Stimulated activated CD4-positive, alpha-beta T cell treated with anti-CD3 and anti-CD28 coated beads, Interleukin-15, amount 100 ng/mL, for 1 hour (primary cell): ENCODE results near the gene APOA4.

ENCODE experiments used
- DNase-seq, 2 donors: peaks; one replicate each; pipeline ENCODE4 v3.0.0-alpha.2; 2020; ENCODE audit warnings: low read depth in 1 of 2, low spot score in 1 of 2

APOA4 gene

DNA sequence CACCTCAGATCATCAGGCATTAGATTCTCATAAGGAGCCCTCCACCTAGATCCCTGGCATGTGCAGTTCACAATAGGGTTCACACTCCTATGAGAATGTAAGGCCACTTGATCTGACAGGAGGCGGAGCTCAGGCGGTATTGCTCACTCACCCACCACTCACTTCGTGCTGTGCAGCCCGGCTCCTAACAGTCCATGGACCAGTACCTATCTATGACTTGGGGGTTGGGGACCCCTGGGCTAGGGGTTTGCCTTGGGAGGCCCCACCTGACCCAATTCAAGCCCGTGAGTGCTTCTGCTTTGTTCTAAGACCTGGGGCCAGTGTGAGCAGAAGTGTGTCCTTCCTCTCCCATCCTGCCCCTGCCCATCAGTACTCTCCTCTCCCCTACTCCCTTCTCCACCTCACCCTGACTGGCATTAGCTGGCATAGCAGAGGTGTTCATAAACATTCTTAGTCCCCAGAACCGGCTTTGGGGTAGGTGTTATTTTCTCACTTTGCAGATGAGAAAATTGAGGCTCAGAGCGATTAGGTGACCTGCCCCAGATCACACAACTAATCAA is 8.8 kb upstream of the APOA4 start:
- no peak for DNase-seq

DNA sequence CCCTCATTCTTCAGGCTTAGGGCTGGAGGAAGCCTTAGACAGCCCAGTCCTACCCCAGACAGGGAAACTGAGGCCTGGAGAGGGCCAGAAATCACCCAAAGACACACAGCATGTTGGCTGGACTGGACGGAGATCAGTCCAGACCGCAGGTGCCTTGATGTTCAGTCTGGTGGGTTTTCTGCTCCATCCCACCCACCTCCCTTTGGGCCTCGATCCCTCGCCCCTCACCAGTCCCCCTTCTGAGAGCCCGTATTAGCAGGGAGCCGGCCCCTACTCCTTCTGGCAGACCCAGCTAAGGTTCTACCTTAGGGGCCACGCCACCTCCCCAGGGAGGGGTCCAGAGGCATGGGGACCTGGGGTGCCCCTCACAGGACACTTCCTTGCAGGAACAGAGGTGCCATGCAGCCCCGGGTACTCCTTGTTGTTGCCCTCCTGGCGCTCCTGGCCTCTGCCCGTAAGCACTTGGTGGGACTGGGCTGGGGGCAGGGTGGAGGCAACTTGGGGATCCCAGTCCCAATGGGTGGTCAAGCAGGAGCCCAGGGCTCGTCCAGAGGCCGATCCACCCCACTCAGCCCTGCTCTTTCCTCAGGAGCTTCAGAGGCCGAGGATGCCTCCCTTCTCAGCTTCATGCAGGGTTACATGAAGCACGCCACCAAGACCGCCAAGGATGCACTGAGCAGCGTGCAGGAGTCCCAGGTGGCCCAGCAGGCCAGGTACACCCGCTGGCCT is 7.2 kb upstream of the APOA4 start:
- no peak for DNase-seq

DNA sequence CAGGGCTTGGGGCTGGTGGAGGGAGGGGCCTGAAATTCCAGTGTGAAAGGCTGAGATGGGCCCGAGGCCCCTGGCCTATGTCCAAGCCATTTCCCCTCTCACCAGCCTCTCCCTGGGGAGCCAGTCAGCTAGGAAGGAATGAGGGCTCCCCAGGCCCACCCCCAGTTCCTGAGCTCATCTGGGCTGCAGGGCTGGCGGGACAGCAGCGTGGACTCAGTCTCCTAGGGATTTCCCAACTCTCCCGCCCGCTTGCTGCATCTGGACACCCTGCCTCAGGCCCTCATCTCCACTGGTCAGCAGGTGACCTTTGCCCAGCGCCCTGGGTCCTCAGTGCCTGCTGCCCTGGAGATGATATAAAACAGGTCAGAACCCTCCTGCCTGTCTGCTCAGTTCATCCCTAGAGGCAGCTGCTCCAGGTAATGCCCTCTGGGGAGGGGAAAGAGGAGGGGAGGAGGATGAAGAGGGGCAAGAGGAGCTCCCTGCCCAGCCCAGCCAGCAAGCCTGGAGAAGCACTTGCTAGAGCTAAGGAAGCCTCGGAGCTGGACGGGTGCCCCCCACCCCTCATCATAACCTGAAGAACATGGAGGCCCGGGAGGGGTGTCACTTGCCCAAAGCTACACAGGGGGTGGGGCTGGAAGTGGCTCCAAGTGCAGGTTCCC is 6.5 kb upstream of the APOA4 start, which contains the start of gene APOC3:
TSS of gene APOC3 (plus strand) at position 383 of the 659 bp plus-strand sequence. CDS start 676 bp downstream, outside the sequence.
- DNase-seq = no peak

DNA sequence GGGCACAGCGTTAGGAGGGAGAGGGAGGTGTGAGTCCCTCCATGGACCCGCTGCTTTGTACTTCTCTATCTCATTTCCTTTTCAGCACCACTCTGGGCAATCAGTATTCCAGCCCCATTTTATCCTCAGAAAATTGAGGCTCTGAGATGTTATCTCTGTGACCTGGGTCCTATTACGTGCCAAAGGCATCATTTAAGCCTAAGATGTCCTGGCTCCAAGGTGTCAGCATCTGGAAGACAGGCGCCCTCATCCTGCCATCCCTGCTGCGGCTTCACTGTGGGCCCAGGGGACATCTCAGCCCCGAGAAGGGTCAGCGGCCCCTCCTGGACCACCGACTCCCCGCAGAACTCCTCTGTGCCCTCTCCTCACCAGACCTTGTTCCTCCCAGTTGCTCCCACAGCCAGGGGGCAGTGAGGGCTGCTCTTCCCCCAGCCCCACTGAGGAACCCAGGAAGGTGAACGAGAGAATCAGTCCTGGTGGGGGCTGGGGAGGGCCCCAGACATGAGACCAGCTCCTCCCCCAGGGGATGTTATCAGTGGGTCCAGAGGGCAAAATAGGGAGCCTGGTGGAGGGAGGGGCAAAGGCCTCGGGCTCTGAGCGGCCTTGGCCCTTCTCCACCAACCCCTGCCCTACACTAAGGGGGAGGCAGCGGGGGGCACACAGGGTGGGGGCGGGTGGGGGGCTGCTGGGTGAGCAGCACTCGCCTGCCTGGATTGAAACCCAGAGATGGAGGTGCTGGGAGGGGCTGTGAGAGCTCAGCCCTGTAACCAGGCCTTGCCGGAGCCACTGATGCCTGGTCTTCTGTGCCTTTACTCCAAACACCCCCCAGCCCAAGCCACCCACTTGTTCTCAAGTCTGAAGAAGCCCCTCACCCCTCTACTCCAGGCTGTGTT is 5.8 kb upstream of the APOA4 start:
- no peak for DNase-seq

DNA sequence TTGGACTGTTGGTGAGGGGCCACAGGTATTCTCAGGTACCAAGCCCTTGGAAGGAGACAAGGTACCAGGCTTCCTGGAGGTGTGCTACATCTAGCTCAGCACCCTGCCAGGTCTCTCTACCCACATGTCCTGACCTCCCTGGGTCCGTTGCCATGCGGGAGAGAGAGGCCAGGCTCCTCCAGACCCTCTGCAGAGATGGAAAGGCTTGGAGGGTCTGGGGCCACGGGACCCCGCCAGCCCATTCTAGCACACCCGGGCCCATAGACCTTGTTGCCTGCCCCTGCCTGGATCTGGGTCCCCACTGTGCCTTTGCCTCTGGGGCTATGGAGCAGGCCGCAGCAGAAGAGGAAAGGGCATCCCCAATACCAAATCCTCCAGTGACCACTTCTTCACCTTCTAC is 4.4 kb upstream of the APOA4 start:
- no peak for DNase-seq

DNA sequence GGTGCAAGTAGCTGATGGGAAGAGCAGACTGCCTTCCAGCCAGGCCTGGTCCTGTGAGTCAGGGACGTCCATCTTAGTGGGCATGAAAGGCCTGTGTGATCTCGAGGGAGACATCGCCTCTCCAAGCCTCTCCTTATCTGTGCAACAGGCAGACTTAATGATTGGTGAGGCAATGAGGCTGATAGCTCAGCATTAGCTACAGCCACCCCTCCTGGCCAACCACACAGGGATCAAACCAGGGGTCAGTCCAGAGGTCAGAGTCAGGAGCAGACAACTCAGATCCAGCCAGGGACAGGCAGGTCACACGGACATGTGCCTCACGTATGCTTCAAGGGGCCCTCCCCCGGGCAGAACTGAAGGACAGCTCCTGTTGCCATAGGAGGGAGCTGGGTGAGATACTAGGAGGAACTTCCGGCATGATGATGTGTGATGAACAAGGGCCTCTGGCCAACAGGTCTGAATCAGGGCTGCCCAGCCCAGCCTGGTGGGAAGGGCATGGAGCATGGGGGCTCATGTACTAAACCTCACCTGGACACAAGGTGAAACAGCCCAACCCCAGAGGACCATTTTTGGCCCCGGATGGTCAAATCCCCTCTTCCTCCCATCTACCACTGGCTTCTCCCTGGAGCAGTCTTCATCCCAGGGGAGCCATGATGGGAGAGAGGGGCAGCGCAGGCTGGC is 3.8 kb upstream of the APOA4 start:
- DNase-seq = no peak

DNA sequence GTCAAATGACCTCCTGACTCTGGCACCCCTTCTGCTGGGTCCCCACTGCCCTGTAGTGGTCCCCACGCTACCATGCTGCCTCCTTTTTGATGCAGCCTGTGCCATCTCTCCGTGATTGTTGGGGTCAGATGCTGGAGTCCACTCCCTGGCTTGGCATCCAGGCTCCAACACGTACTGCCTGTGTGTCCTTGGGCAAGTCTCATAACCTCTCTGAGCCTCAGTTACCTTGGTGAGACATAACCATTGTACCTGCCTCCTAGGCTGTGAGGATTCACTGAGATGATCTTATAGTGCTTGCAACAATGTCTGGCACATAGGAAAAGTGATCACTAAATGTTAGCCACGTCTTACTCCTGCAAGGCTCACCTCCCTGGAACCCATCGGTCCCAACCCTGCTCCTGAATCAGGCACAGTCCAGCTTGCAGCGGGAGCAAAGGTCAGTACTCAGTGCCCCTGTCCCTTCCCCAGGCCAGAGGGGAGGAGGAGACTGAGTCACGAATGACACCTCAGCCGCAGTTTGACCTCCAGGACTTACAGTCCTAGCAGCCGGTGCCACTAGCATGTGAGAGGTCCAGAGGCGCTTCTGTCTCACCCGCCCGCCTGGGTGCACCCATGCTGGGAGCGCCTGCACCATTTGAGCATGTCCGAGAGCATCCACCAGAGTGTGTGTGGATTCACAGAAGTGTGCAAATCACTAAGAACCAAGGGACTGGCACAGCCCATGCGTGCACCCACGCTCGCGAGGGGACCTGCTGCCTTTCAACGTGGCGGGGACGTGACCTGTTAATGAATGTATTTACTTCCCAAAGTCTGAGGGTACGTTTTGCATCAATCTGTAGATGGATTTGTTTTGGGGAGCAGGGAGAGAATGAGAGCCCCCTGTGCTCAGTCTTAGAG is 3.0 kb upstream of the APOA4 start:
- DNase-seq = no peak

DNA sequence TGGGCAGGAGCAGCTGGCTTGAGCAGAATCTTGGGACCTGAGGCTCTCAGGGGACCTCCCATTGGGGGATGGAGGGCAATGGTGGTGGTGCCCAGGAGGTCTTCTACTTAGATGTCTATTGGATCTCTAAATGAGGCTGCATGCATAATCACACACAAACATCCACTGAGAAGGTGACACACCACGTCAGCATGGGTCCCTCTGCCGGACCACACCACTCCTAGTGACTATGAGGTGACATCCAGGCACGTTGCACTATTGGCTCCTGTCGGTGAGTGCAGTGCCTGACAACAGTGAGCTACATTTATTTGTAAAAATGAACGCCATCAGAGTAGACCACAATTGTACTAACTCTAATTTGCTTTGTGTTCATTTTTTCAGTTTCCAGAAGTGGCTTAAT is 2.3 kb upstream of the APOA4 start:
- DNase-seq = no peak

DNA sequence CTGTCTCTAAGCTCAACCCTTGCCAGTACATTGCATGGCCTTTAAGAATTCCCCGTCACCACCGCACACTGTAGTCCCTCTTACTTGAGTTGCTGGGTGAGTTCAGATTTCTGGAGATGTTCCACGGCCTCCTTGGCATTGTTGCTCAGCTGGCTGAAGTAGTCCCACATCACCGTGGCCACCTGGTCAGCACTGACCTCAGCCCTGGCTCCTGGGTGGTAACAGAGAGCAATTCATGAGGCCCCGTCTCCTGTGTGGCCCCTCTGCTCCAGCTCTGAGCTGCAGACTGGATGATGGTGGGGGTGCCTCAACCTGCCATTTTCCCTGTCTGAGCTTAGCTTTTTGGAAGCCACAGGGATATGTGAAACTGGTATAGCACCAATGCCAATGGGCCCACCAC is 529 bp downstream of the APOA4 start:
- DNase-seq = no peak

DNA sequence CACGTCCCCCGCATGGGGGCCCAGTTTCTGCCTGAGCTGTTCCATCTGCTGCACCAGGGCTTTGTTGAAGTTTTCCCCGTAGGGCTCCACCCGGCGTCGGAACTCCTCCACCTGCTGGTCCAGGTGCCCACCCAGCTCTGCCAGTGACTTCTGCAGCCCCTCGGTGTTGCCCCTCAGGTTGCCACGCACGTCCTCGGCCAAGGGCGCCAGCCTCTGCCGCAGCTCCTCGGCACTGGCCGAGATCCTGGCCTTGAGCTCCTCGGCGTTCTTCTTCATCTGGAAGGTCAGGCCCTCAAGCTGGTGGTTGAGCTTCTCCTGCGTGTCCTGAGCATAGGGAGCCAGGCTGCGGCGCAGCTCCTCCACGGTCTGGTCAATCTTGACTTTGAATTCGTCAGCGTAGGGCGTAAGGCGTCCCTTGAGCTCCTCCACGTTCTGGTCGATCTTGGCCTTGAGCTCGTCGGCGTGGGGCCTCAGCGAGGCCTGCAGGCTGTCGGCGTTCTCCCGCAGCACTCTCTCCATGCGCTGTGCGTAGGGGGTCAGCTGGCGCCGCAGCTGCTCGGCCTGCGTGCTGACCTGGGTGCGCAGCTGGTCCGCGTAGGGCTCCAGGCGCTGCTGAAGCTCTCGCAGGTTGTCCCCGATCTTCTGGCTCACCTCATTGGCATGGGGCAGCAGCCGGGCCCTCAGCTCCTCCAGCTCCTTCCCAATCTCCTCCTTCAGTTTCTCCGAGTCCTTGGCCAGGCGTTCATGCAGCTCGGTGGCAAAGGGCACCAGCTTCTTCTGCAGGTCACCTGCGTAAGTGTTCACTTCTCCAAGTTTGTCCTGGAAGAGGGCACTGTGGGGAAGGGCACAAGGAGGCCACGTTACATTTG is 1.8 kb downstream of the APOA4 start:
- no peak for DNase-seq

DNA sequence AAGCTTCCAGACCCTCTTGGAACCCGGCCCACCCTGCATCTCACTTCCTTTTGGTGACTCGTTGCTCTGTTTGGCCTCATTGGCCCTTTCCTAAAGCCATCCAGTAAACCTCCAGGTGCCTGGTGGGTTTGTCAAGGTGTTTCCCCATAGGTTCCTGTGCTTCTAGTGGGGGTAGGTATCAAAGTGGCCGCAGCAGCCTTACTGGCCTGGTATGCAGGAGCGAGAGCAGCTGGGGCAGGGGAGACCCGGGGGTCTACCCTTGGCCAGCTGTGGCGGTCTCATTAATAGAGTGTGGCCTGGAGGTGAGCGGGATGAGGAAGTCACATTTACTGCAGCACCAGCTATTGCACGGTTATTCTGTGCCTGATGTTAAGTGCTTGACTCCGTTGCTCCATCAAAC is 4.1 kb downstream of the APOA4 start:
- DNase-seq = no peak

DNA sequence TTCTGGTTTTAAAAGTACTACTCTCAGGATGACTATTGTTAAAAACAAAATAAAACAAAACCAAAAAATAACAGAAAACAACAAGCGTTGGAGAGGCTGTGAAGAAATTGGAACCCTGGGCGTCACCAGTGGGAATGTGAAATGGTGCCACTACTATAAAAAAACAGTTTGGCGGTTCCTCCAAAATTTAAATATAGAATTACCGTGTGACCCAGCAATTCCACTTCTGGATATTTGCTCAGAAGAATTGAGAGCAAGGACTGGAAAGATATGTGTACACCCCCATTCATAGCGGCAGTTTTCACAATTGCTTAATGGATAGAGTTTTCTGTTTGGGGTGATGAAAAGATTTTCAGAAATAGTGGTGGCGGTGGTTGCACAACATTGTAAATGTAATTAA is 8.6 kb downstream of the APOA4 start:
- no peak for DNase-seq

DNA sequence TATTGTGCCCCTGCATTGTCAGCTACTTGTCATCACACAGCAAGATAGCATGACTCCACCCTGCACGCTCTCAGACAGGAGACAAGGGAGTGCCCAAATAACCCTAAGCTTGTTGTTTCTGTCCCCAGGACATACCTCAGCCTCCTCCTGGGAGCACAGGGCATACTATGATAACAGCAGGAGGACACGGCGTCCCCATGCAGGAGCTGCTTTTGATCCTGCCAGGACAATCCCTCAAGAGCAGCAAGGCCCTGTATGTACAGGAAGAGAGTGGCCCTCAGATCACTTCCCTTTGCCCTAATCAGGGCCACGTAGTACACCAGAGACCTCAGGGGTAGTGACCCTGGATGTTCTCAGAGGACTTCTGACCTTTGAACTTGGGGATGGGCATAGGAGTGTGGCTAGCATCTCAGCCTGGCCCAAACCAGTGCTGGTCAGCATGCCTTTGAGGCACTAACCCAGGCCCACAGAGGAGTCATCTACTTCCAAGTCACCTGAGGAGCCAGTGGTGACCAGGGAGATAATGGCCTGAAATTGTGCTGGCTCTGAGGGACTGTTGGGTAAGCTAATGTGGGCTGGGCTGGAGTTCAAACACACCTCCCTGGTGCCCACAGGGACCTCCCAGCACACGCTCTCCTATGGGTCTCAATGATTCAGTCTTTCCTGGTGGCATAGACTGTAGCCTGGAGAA is 9.2 kb downstream of the APOA4 start:
- no peak for DNase-seq

DNA sequence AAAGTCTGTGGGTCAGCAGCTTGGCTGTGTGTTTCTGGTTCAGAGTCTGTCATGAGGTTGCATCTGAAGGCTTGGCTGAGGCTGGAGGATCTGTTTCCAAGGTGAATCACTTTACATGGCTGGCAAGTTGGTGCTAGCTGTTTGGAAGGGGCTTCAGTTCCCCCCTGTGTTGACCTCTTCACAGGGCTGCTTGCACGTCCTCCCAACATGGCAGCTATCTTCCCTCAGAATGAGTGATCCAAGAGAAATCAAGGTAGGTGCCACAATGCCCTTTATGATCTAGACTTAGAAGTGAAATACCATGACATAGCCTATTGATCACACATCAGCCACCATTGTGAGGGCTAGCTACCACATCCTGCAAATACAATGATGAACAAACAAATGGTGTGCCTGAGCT is 9.9 kb downstream of the APOA4 start:
- no peak for DNase-seq

DNA sequence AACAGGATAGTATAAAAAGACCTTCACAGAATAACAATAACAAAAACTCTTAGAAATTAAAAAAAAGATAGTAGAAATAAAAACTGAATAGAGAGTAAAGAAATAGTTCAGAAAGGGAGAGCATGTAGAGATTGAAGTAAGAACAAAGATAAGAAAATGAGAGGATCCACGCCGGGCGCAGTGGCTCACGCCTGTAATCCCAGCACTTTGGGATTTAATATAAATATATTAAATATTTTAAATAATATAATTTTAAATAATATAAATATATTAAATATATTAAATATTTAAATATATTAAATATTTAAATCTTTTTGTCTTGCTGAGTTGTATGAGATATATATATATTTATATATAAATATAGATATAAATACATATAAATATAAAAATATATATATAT is 11.0 kb downstream of the APOA4 start:
- no peak for DNase-seq

DNA sequence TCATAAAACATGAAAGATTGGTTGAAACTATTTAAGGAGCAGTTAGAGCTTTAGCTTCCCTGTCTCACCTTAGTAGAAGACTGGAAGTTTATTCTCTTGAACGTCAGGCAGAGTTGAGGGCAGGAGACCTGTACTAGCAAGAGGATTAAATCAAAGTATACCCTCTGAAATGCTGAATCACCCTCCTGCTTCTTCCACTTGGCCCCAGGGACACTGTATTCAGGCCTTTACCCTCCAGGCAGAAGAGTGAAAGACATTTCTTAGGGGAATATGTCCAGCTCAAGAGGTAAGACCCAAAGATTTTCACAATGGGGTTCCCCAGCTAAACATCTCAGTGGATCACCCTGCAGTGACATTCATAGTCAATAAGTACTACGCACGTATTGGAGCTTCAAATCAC is 11.9 kb downstream of the APOA4 start:
- no peak for DNase-seq

DNA sequence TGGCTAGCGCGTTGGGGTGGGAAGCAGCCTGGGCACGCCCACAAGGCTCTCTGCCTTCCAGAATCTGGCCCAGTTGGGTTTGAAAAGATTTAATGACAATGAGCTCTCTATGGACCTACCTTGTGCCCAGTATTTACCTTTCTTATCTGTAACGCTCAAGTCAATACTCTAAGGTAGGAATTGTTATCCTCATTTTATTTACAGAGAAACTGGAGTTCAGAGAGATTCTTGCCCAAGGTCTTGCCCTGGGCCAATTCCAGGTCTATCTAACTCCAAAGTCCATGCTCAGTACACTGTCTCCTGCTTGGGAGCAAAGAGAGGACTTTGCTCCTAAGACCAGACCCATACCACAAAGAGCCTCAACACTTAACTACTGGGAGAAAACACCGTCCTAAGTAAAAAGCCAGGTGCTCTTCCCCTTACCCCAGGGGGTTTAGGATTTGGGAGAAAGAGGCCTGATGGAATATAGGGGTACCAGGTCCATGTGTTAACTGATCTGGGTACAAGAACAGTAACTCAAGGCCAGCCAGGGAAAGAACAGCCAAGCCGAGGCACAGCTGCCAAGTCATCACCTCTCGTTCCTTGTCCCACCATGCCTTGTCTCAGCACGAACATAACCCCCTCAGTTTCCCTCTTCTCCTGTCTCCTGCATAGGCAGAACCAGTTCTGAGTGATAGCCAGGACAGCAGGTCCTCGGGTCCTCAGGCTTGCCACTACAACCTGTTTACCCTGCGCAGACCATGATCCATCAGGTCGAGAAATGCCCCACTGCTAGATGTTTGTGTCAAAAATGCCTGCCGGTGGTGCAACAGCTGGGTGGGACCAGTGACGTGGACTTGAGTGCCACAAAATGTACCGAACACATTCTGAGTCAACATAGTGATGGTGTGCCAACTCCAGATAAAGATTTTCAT is 14.6 kb downstream of the APOA4 start:
- DNase-seq = no peak
